T-helper 9 cell (primary cell): ENCODE measurements around the gene KAZN.
"Not testable (repeated sequence)": the region's sequence is repeated elsewhere in the genome, so short reads cannot be mapped to it uniquely, and the experiment has no call there.

ENCODE experiments used
- DNase-seq: peaks from one replicate; pipeline ENCODE4 v3.0.0-alpha.2; 2020

KAZN gene

DNA sequence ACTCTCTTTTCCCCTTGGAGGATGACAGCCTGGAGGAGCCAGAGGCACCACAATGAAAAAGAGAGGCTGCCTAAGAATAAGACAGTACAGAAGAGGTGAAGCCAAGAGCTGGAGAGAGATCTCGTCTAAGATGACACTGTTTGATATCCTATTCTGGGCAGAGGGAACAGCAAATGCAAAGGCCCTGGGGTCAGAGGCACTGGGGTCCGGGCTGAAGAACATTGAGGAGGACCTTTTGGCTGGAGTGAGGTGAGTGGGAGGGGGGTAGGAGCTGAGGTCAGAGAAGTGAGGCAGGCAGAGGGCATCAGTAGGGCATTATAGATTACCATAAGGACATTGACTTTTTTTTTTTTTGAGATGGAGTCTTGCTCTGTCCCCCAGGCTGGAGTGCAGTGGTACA lies 535.8 kb downstream of the KAZN start:
- no peak for DNase-seq

DNA sequence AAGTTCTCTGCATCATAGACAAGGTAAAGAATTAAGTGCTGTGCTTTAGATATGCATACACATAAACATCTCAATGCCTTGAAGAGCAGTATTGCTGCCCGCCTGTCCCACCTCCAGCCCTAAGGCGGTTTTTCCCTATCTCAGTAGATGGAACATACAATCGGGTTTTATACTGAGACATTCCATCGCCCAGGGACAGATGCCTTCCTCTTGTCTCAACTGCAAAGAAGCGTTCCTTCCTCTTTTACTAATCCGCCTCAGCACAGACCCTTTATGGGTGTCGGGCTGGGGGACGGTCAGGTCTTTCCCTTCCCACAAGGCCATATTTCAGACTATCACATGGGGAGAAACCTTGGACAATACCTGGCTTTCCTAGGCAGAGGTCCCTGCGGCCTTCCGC lies 537.1 kb downstream of the KAZN start:
- DNase-seq = not testable (repeated sequence)

DNA sequence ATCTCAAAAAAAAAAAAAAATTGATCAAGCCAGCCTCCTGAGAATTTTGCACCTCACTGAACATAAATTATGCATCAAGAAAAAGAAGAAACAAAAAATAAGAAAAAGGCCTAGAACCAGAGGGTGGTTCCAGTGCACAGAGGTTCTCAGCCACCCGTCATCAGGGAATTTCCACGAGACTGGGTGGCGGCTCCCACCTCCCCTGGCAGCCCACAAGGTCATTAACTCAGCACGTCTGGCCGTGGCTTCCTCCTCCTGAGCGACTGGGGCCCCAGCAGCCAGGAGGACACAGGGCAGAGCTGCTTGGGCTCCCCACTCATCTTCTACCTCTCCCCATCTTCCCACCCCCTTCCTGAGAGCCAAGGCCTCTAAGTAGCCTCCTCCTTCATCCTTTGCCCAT lies 539.3 kb downstream of the KAZN start:
- DNase-seq = no peak

DNA sequence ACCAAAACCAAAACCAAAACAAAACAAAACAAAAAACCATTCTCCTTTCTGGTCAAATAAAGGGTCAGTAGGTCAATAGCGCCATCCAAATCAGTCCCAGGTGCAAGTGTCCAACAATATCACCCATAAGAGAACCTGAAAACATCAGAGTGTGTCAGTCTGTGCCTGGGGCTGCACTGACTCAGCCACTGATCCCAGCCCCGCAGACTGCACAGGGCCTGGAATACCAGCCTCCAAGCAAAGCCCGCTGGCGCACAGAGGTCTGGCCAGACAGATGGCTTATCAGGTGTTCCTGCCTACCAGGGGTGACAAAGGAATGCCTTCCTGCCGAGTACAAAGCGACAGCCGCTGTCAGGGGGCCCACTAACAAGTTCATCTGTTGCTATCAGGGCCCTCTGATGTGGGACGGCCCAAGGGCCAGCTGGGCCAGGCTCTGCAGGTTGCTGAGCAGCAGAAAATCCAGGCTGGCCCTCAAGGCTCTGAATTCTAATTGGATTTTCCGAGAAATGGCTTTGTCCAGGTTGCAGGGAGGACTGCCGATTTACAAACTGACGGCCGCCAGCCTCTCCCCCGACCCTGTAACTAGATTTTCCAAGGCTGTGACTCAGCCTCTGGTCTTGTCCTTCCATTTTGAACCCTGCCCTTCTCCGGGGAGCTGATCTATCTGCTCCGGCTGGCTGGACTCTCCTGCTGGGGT lies 541.3 kb downstream of the KAZN start:
- DNase-seq = no peak

DNA sequence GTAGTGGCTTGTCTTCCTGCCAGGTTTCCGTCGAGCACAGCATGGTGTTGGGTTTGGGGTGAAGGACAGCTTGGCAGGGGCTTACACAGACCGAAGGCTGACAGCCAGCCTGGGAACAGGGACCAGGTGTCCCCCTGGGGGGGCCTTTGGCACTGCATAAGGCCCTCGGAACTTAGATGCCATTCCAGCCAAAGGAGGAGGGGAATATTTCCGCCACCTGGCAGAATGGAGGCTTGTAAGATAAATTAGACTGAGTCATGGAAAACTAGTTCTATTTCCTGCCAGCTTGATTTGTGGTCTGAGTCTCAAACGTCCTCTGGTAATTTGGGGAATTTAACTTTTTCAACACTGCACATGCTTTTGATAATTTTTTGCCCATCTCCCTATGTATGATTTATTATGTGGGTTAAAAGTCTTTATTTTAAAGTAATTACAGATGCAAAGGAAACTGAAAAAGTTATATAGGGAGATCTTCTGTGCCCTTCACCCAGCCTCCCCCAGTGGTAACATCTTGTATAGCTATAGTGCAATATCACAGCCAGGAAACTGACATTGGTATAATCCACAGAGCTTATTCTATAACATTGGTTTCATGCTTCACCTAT lies 543.6 kb downstream of the KAZN start:
- no peak for DNase-seq

- no peak for DNase-seq
These were observed 546.8 kb downstream of the KAZN start for GRCh38 chr1:15145327-15145726.

GRCh38 chr1:15146142-15146680 lies 547.7 kb downstream of the KAZN start:
- DNase-seq = no peak

GRCh38 chr1:15146971-15147376 lies 548.5 kb downstream of the KAZN start:
- DNase-seq = no peak

GRCh38 chr1:15148004-15148403 lies 549.5 kb downstream of the KAZN start:
- DNase-seq = no peak

GRCh38 chr1:15148475-15148874 lies 550.0 kb downstream of the KAZN start:
- DNase-seq = no peak

- no peak for DNase-seq
These were observed 550.5 kb downstream of the KAZN start for GRCh38 chr1:15148941-15149340.

DNA sequence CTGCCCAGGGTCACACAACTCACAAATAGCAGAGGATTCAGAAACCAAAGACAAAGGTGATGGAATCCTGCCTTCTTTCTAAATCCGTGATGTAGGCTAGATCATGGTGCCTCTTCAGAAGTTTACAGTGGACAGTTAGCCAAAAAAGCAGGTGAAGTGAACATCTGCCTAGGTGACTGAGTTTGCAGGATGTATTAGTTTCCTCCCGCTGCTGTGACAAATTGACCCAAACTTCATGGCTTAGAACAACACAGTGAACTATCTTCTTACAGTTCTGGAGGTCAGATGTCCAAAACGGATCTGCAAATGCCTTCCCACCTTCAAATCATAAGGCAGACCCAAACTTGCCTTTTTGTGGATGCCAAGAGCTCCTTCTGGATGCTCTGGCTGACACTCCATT lies 551.9 kb downstream of the KAZN start:
- DNase-seq = no peak

- no peak for DNase-seq
These were observed 552.9 kb downstream of the KAZN start for GRCh38 chr1:15151377-15151806.

DNA sequence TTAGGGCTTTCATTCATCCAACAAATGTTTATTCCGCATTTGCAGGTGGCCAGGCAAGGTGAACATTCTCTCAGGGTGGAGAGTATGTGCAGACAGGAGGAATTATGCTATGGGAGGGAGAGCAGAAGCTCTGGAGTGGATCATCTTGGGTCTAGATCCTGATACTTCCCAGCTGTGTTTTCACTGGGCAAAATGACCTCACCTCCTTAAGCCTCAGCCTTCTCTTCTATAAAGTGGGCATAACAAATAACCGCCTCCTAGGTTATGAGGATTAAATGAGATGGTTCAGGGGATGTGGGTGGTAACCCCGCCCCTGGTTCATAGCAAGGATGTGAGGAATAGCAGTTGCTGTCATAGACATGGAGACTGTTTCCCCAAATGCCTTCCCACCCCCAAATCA lies 553.4 kb downstream of the KAZN start:
- DNase-seq = no peak

DNA sequence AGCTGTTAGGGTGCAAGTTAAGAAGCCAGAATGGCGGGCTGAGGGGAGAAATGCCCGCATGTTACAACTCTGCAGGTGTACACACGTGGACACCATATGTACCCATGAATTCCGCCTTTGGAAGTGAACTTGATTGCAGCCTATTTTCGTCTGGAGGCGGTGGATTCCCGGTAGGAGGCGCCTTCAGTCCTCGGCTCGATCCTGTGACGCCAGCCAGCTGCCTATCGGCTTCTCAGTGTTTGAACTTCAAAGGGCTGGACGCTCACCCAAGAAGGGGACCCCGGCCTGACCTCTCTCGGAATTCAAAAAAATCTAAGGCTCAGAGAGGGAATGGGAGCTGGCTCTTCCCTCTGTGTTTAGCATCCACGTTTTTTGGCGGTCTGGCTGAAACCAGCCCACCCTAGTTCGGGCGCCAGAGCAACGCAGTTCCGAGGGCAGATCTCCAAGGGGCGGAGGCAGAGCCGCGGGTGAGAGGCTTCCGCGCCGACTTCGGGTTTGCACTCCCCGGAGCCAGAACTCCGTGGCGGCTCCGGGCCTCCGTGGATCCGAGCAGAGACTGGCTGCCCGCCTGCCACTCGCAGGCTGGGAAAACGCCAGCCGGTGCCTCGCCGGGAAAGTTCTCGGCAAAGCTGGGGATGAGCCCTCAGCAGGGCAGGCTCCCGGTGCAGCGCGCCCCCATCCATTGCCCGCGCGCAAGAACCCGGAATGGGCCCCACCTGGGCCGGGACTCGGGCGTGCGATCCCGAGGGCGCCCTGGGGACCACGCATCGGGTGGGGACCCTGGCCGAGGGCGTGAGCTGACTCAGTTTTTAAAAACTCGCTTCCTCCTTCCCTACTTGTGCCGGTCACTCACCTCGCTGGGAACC lies 554.1 kb downstream of the KAZN start:
- DNase-seq = no peak

DNA sequence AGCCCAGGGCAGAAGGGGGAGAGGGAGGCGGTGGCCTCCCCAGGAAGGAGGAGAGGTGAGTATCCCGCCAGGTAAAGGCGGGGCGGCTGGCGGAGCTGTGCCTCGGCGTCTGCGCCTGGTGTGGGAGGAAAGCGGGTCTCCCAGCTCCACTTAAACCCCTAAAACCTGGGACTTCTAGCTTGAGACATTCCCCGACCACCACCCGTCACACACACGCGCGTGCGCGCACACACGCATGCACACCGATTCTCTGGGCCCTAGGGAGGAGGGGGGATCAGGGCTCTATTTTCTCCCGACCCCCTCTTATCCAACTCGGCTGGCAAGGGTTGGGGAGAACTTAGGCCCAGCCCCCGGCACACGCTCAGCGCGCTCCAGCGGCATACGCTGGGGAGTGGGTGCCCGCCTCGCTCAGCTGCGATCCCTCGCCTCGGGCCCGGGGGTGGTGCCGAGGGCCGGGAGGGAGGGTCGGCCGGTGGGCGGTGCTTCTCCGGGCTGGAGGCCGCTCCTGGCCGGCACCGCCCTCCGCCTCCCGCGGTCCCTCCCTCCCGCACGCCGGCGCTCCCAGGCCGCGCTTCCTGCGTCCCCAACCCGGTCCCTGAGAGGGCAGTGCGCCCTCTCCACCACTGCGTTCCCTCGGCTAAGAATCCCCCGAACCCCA lies 554.8 kb downstream of the KAZN start, which contains the start of gene TMEM51:
Gene TMEM51 (plus strand): TSS at position 564 of the 658 bp plus-strand sequence. CDS start 61,341 bp downstream, outside the sequence.
- no peak for DNase-seq

- no peak for DNase-seq
These were observed 555.5 kb downstream of the KAZN start for GRCh38 chr1:15153842-15154479.

GRCh38 chr1:15154480-15155036 lies 556.1 kb downstream of the KAZN start:
- DNase-seq = no peak

- DNase-seq = no peak
These were observed 556.7 kb downstream of the KAZN start for GRCh38 chr1:15155191-15155590.

- DNase-seq = no peak
These were observed 557.6 kb downstream of the KAZN start for GRCh38 chr1:15155888-15156741.

DNA sequence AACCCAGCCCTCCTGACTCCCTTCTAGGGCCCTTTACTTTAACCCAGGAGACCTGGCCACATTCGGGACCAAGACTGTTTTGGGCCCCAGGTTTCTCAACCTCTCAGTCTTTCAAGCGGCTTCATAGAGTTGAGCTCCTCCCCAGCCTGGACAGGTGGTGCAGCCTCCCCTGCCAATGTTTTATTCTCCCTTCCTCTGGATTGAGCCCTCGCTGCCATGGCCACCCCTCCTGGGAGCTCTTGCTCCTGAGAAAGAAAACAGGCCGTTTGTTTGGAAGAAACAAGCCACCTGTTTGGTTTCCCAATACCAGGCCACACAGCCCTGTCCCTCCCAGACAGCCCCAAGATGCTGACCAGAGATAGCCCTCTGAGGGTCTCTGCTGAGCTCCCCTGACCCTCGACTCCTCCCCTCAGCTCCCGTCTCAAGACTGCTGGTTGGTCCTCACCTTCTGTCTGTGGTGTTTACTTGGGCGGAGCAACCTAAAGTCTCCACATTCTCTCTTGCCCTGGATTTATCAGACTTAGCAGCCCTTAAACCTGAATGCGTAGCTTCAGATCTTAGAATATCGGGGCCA lies 558.4 kb downstream of the KAZN start:
- no peak for DNase-seq
